ENCODE data around the gene CBX8.

Gene CBX8

DNA sequence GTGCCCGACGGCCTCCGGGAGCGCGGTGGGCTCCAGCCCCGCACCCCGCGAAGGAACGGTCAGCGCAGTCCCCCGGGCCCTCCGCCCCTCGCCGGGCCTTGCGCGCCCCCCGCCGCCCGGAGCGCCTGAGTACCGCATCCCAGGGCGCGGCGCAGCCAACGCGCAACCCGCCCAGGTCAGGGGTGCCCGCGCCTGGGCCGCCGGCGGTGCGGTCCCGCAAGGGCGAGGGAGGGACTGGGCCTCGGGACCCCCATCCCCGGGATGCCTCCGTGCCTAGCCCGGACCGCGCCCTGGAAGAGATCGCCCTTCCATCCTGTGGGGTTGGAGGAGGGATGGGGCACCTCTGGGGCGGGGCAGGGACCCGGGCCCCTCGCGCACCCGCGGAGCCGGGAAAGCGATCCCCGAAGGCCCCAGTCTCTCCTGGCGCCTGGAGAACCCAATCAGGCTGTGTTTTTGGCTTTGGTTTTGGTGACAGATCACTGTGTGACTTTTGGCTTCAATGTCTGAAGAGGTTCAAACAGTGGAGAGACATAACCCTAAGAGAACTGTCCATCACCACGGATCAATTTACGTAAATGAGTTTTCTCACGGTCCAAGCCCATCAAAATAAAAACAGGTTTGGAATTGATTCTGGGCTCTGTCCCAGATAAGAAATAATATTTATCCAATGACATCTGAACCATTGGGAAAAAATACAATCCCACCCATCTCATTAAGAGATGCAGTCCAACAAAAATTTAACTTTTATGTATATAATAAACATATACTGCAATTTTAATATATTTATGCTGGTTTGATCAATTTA lies 48.4 kb downstream of the CBX8 start:
- DNase-seq: no peak

DNA sequence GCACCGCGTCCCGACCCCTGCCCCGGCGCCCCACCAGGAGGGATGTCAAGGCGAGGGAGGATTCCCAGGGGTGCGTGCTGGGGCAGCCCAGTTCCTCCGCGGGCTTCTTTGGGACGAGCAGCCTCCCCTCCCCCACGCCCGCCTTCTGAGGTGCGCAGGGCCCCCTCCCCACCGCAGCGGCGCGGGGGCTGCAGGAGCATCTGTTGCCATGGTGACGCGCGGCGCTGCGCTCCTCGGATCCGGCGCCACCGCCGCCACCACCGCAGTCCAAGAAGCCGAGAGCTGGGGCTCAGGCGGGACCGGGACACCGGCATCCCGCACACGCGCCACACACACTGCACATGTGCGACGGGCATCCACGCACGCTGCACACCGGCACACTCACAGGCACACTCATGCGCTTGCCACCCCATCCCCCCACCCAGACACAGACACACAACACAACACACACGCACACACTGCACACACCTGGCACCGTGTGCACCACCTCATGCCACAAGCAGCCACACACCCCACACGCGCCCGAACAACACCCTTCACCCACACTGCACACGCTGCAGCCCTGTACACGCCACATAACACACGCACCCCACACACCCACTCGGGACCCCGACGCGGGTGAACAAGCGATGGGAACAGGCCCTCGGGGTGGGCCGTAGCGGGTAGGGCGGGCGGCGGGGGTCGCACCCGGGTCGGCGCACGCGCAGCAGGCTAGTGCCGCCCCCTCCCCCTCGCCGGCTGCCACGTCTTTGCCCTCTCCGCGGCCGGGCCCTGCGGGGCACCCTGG lies 49.2 kb downstream of the CBX8 start:
- DNase-seq: no peak

DNA sequence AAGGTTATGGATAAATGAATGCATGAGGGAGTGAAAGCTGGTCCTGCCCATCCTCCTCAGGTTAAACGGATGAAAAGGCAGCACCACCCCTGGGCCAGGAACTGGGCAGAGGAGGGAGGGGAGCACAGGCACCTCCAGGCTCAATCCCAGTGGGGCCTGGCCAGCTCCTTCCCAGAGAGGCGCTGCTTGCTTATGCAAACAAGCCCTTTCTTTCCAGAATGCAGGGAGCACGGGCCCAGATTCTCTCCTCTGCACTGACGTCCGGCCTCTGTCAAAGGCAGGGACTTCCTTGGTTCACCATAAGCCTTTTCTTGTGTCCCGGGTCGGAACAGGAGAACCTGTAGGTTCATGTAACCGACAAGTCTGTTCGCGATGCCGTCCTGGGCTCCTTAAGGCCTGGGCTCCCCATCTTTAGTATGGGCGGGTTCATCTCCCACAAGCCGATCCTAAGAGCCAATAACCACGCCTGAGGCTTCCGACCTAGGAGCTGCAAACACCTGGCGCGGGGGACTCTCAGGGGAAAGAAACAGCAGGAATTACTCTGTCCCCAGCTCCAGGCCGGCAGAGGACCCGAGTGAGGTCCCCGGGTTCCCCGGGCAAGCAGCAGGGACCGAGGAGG lies 49.9 kb downstream of the CBX8 start:
- DNase-seq: no peak

DNA sequence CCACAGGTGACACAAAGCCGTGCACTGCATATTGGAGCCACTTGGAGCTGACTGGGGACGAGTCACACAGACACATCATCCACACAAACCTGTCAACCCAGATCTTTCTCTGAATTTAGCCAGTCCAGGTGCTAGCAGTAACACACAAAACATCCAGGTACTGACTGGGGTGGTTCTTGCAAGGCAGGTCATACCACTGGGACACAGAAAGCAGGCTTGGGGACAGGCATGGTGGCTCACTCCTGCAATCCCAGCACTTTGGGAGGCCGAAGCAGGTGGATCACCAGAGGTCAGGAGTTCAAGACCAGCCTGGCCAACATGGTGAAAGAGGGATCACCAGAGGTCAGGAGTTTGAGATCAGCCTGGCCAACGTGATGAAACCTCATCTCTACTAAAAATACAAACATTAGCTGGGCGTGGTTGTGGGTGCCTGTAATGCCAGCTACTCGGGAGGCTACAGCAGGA lies 51.2 kb downstream of the CBX8 start:
- no peak for DNase-seq

DNA sequence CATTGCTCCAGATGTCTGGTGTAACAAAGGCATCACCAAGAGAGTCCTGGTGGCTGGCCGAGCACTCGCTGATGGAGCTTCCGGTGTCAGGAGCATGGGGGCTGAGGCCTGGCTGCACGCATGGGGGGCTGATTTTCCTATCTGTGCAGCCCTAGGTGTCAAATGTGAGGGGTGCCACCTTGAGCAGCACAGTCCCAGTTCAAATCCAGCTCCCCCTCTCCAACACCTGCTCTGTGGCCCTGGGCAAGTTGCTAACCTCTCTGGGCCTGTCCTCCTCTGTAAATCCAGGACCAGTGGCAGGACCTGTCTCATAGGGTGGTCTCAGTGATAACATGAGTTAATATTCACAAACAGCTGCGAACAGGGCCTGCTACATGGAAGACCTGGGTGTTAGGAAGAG lies 53.3 kb downstream of the CBX8 start:
- DNase-seq: no peak

DNA sequence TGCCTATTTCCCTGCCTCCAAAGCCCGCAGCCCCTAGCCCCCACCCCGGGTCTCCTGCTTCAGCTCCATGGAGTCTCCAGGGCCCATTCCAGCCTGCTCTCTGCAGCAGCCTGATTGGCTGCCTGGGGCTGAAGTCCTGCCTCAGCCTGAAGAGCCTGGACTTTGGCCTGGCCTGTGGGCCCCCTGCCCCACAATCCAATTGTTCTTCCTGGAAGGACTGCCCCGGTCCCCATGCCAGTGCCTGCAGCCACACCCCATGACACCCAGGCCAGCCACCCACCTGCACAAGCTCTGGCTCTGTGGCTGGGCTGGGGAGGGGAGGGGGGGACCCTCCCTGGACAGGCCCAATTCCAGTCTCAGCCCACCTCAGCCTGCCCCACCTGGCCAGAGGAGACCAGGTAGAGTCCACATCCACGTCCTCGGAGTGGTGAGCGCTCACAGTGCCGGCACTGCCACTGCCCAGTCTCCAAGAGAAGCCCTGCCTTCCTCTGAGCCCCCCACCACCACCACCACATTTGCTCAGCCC lies 53.9 kb downstream of the CBX8 start:
- DNase-seq: no peak

DNA sequence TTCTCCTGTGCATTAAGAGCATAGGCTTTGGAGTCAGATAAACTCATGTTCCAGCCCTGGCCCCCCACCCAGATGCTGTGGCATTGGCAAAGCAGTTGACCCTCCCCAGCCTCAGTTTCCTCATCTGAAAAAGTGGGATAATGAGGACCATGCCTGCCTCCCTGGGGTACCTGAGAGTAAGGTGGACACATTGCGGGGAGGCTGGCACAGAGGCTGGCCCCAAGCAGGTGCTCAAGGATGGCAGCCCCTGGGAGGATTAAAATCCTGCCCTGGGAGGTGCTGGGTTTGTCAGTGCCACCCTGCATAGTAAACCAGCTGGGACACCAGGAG lies 54.3 kb downstream of the CBX8 start:
- no peak for DNase-seq
